Activated naive CD8-positive, alpha-beta T cell treated with anti-CD3 and anti-CD28 coated beads, Interleukin-2, amount 50 U/mL, for 24 hours (primary cell): ENCODE results near the gene POU2AF1.
"Not testable (repeated sequence)": the region's sequence is repeated elsewhere in the genome, so short reads cannot be mapped to it uniquely, and the experiment has no call there.

Experiments used
- ATAC-seq: fragments of 150-1000 bp; cut with Tn5 transposase; one replicate; pipeline ENCODE4 v1.10.0; 2021
- DNase-seq: peaks from one replicate; pipeline ENCODE4 v3.0.0; 2021
- H3K27ac Mint-ChIP-seq: one replicate; pipeline ENCODE4 v1.8.0; 2021; ENCODE audit warnings: mild to moderate bottlenecking, mixed read lengths
- H3K27me3 Mint-ChIP-seq: one replicate; pipeline ENCODE4 v1.8.0; 2021; ENCODE audit warnings: mixed read lengths
- H3K36me3 Mint-ChIP-seq: one replicate; pipeline ENCODE4 v1.8.0; 2021; ENCODE audit warnings: low read depth, mixed read lengths
- H3K4me1 Mint-ChIP-seq: one replicate; pipeline ENCODE4 v1.8.0; 2021; ENCODE audit warnings: mixed read lengths
- H3K4me3 Mint-ChIP-seq: one replicate; pipeline ENCODE4 v1.8.0; 2021; ENCODE audit warnings: mild to moderate bottlenecking, moderate library complexity, mixed read lengths
- H3K9me3 Mint-ChIP-seq: one replicate; pipeline ENCODE4 v1.8.0; 2021; ENCODE audit warnings: mixed read lengths

POU2AF1 gene

DNA sequence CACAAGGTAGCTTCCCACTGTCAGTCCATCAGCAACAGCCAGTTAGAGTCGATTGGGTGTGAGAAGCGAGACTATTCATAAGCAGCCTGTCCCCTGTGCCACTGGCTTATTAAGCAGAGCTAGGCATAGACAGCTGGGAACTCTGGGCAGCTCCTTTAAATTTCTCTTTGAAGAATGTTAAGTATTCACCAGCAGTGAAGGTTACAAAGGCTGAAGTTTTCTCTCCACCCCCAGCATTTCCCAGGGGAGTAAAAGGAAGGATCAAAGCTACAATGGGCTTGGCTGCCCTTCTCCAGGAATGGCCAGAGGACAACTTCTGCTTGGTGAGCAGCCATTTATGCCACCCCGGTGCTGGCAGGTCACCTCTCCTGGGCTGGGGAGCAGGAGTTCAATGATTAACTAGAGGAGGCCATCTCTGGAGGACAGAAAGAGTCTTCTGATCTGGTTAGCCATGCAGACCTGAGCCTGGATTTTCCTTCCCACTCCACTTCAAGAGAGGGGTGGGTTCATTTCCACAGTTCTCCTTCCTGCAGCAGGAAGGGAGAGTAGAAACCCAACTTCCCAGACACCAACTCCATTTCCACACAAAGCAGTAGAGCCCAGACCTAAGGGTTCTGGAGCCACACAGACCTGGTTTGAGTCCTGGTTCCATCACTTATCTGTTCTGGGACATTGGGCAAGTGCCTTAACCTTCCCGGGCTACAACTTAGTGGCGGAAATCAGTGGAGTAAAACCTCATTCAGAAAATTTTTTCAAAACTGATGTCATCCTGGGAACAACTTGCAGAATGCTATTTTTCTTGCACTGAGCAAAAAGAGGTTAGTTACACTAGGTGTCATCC lies 58.1 kb downstream of the POU2AF1 start:
- DNase-seq (no peak), ATAC-seq (no peak)
- no peaks in the 10 kb centered on the region for H3K36me3 Mint-ChIP-seq
- peaks cover 17% of the 10 kb centered on the region for H3K27me3 Mint-ChIP-seq
- H3K4me3 Mint-ChIP-seq, result no peak overlapping the region
- no peak overlapping the region for H3K27ac Mint-ChIP-seq
- no peaks in the 10 kb centered on the region for H3K4me1 Mint-ChIP-seq
- H3K9me3 Mint-ChIP-seq, result no peaks in the 10 kb centered on the region

GRCh38 chr11:111320199-111320598 lies 58.9 kb downstream of the POU2AF1 start:
- H3K36me3 Mint-ChIP-seq, DNase-seq, H3K4me3 Mint-ChIP-seq, H3K9me3 Mint-ChIP-seq, H3K4me1 Mint-ChIP-seq, H3K27ac Mint-ChIP-seq, ATAC-seq: not testable (repeated sequence)
- H3K27me3 Mint-ChIP-seq, result peaks cover 21% of the 10 kb centered on the region

DNA sequence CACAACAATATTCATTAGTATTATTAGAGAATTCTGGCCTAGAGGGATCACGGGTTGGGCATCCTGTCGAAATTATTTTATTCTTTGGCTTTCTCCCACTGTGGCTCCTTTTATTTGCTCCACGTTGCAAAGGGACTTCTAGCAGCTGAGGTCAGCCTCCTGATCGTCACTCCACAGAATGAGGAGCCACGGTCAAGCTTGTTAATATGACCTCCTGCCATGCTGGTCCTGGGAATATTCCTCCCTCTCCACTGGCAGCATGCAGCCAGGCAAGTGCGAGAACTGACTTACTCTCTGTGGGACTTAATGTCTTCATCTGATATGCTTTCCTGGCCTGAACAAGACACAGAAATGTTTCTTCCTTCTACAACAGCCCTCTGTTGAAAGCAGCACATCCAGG lies 59.8 kb downstream of the POU2AF1 start:
- DNase-seq (no peak), ATAC-seq (no peak)
- Mint-ChIP-seq H3K4me3 (no peak overlapping the region), H3K27me3 (peaks cover 26% of the 10 kb centered on the region), H3K36me3 (no peaks in the 10 kb centered on the region), H3K27ac (no peak overlapping the region), H3K9me3 (no peaks in the 10 kb centered on the region), H3K4me1 (no peaks in the 10 kb centered on the region)

- Mint-ChIP-seq H3K9me3 (peaks cover 7% of the 10 kb centered on the region), H3K4me3 (no peak overlapping the region), H3K27ac (no peak overlapping the region), H3K27me3 (peaks cover 31% of the 10 kb centered on the region), H3K36me3 (peaks cover 2% of the 10 kb centered on the region), H3K4me1 (no peaks in the 10 kb centered on the region)
- DNase-seq (no peak), ATAC-seq (no peak)
These were observed 67.0 kb downstream of the POU2AF1 start for GRCh38 chr11:111312076-111312475.

GRCh38 chr11:111310723-111311122 lies 68.4 kb downstream of the POU2AF1 start:
- ATAC-seq (no peak), DNase-seq (no peak)
- peaks cover 2% of the 10 kb centered on the region for H3K36me3 Mint-ChIP-seq
- peaks cover 7% of the 10 kb centered on the region for H3K9me3 Mint-ChIP-seq
- no peak overlapping the region for H3K4me3 Mint-ChIP-seq
- no peak overlapping the region for H3K27ac Mint-ChIP-seq
- H3K4me1 Mint-ChIP-seq, result no peaks in the 10 kb centered on the region
- H3K27me3 Mint-ChIP-seq, result peaks cover 24% of the 10 kb centered on the region

- Mint-ChIP-seq H3K27me3 (peaks cover 19% of the 10 kb centered on the region), H3K4me1 (no peaks in the 10 kb centered on the region), H3K4me3 (no peak overlapping the region), H3K27ac (no peak overlapping the region), H3K9me3 (peaks cover 7% of the 10 kb centered on the region), H3K36me3 (peaks cover 2% of the 10 kb centered on the region)
- DNase-seq (no peak), ATAC-seq (no peak)
These were observed 69.0 kb downstream of the POU2AF1 start for GRCh38 chr11:111310088-111310487.

DNA sequence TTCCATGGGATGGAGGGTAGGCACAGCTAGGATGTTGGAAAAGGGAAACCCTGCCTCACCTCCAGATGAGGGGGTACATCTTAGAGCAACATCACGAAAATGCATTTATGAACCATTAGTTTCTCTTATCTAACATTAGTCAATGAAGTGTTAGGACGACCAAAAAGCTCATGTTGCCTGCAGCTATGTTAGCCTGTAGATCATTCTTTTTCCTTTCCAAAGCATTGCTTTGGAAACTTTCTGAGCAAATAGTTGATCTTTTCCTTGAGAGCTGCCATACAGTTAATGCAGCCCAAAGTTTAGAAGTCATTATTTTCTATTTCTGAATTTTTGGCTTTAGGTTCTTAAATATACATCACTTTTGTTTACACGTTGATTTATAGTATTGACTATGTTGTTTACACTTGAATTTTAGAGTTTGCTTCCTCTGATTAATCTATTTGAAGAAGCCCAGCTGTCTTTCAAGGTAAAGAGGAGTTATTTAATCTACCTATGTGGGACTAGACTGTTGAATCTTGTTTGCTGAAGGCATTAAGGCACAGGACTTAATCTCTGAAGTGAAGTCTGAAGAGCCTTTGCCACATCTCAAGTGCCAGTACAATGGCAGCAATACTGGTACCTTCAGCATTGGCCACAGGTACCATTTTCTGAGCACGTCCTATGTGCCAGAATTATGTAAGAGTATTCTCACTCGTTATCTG lies 69.7 kb downstream of the POU2AF1 start:
- DNase-seq (no peak), ATAC-seq (no peak)
- Mint-ChIP-seq H3K27me3 (peaks cover 14% of the 10 kb centered on the region), H3K36me3 (peaks cover 2% of the 10 kb centered on the region), H3K9me3 (peaks cover 7% of the 10 kb centered on the region), H3K27ac (no peak overlapping the region), H3K4me3 (no peak overlapping the region), H3K4me1 (no peaks in the 10 kb centered on the region)

DNA sequence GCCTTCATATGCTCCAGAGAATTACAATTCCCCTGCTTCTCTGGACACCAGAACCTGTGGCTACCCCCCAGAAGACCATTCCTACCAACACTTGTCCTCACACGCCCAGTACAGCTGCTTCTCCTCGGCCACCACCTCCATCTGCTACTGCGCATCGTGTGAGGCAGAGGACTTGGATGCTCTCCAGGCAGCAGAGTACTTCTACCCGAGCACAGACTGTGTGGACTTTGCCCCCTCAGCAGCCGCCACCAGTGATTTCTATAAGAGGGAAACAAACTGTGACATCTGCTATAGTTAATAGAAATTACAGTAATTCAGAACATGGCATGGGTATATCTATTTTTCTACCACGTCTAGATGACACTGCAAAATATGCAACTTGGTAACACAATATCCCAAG lies 70.9 kb downstream of the POU2AF1 start:
- DNase-seq (no peak), ATAC-seq (no peak)
- H3K9me3 Mint-ChIP-seq, result peaks cover 3% of the 10 kb centered on the region
- peaks cover 12% of the 10 kb centered on the region for H3K27me3 Mint-ChIP-seq
- no peak overlapping the region for H3K27ac Mint-ChIP-seq
- H3K4me3 Mint-ChIP-seq, result no peak overlapping the region
- peaks cover 2% of the 10 kb centered on the region for H3K36me3 Mint-ChIP-seq
- H3K4me1 Mint-ChIP-seq, result no peaks in the 10 kb centered on the region

- no peak overlapping the region for H3K27ac Mint-ChIP-seq
- DNase-seq (no peak), ATAC-seq (no peak)
- H3K27me3 Mint-ChIP-seq, result peaks cover 8% of the 10 kb centered on the region
- H3K4me3 Mint-ChIP-seq, result no peak overlapping the region
- no peaks in the 10 kb centered on the region for H3K9me3 Mint-ChIP-seq
- H3K4me1 Mint-ChIP-seq, result no peaks in the 10 kb centered on the region
- no peaks in the 10 kb centered on the region for H3K36me3 Mint-ChIP-seq
These were observed 71.5 kb downstream of the POU2AF1 start for GRCh38 chr11:111307472-111308108.

DNA sequence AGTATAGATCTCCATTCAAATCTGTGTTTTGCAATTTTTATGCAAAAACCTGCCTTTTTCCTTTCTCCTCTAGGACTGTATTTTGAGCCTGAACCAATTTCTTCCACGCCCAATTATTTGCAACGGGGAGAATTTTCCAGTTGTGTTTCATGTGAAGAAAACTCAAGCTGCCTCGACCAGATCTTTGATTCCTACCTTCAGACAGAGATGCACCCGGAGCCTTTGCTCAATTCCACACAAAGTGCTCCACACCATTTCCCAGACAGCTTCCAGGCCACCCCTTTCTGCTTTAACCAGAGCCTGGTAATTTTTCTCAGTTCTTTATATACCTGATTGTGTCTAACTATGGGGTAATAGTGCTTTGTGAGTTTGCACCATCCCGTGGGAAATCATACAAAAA lies 72.8 kb downstream of the POU2AF1 start:
- H3K4me3 Mint-ChIP-seq, result no peak overlapping the region
- H3K36me3 Mint-ChIP-seq, result no peaks in the 10 kb centered on the region
- H3K4me1 Mint-ChIP-seq, result no peaks in the 10 kb centered on the region
- no peaks in the 10 kb centered on the region for H3K9me3 Mint-ChIP-seq
- peaks cover 8% of the 10 kb centered on the region for H3K27me3 Mint-ChIP-seq
- no peak overlapping the region for H3K27ac Mint-ChIP-seq
- ATAC-seq (no peak), DNase-seq (no peak)

DNA sequence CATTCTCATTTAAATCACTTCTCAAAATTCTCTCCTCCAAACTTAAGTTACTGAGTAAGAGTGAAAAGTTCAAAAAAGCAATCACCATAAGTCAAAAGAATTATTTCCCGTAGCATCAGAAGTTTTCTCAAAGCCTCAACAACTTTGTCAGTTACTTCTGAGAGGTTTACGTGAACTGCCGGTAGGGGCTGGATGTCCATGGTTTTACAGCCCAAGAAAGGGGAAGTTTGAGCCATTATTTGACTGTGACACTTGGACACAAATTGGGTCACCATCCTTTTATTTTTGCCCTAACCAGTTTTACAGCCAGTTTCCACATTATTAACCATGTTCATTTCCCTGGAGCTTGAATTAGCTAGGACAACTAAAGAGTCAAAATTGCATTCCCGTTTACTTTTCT lies 73.2 kb downstream of the POU2AF1 start:
- H3K4me1 Mint-ChIP-seq, result no peaks in the 10 kb centered on the region
- no peaks in the 10 kb centered on the region for H3K9me3 Mint-ChIP-seq
- no peaks in the 10 kb centered on the region for H3K36me3 Mint-ChIP-seq
- H3K4me3 Mint-ChIP-seq, result no peak overlapping the region
- ATAC-seq (no peak), DNase-seq (no peak)
- H3K27ac Mint-ChIP-seq, result no peak overlapping the region
- H3K27me3 Mint-ChIP-seq, result peaks cover 10% of the 10 kb centered on the region

- Mint-ChIP-seq H3K27me3 (peaks cover 16% of the 10 kb centered on the region), H3K9me3 (no peaks in the 10 kb centered on the region), H3K27ac (no peak overlapping the region), H3K4me3 (no peak overlapping the region), H3K4me1 (no peaks in the 10 kb centered on the region), H3K36me3 (no peaks in the 10 kb centered on the region)
- ATAC-seq, result no peak
- no peak for DNase-seq
These were observed 73.8 kb downstream of the POU2AF1 start for GRCh38 chr11:111305162-111305802.

DNA sequence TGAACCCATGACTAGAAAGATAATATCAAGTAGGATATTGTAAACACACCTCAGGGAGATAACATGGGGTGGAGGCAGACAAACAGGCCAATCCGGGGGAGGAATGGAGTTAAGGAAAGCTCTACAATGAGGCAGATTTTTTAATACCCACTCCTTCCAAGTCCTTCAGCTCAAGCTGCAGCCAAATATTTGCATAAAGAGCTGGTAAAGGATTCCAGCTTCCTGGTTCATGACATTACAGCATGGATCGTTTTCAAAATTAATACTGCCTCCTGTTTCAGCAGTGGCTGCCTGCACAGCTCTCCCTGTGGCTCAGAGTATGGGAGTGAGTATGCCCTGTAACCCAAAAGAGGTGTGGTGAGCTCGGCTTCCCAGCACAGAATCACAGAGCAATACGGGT lies 75.6 kb downstream of the POU2AF1 start:
- no peaks in the 10 kb centered on the region for H3K36me3 Mint-ChIP-seq
- no peaks in the 10 kb centered on the region for H3K4me1 Mint-ChIP-seq
- H3K27me3 Mint-ChIP-seq, result peaks cover 25% of the 10 kb centered on the region
- DNase-seq, result no peak
- no peak overlapping the region for H3K27ac Mint-ChIP-seq
- no peaks in the 10 kb centered on the region for H3K9me3 Mint-ChIP-seq
- ATAC-seq, result no peak
- no peak overlapping the region for H3K4me3 Mint-ChIP-seq

DNA sequence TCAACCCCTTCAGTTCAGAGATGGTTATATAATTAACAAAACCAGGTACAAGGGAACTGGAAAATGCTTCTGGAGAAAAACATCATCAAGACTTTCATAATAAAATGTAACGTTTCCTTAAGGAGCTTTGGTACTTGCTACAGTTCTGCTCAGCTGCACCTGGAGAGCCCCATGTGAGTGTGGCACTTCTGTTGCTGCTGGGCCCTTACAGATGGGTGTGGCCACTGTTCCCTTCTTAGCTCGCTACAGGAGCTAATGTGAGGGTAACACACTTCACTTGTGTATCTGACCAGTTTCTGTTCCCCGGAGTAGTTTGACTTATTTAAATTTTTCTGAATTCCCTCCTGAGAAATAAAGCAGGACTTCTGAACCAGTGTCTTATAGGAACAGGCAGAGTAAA lies 76.8 kb downstream of the POU2AF1 start:
- ATAC-seq, result no peak
- Mint-ChIP-seq H3K36me3 (no peaks in the 10 kb centered on the region), H3K4me1 (peaks cover 2% of the 10 kb centered on the region), H3K4me3 (no peak overlapping the region), H3K27me3 (peaks cover 29% of the 10 kb centered on the region), H3K27ac (no peak overlapping the region), H3K9me3 (no peaks in the 10 kb centered on the region)
- no peak for DNase-seq
